Measurements from ENCODE around the gene WDR27.

WDR27 gene

GRCh38 chr6:169567819-169568218, 134.0 kb downstream of the WDR27 start:
- TF ChIP-seq CTCF (conservative IDR thresholded peaks at IDR 0.05; ENCODE audit: low read length), result no peak
- DNase-seq (ENCODE audit: low read depth), result no peak
- no peak overlapping the region for H3K4me3 ChIP-seq (ENCODE audit: low read length)

- no peak for DNase-seq (ENCODE audit: low read depth)
- no peak overlapping the region for H3K4me3 ChIP-seq (ENCODE audit: low read length)
- no peak for TF ChIP-seq CTCF (conservative IDR thresholded peaks at IDR 0.05; ENCODE audit: low read length)
Observed at GRCh38 chr6:169566961-169567750, 134.7 kb downstream of the WDR27 start.

- no peak overlapping the region for H3K4me3 ChIP-seq (ENCODE audit: low read length)
- no peak for TF ChIP-seq CTCF (conservative IDR thresholded peaks at IDR 0.05; ENCODE audit: low read length)
- DNase-seq (ENCODE audit: low read depth), result no peak
Observed at GRCh38 chr6:169566319-169566718, 135.5 kb downstream of the WDR27 start.

DNA sequence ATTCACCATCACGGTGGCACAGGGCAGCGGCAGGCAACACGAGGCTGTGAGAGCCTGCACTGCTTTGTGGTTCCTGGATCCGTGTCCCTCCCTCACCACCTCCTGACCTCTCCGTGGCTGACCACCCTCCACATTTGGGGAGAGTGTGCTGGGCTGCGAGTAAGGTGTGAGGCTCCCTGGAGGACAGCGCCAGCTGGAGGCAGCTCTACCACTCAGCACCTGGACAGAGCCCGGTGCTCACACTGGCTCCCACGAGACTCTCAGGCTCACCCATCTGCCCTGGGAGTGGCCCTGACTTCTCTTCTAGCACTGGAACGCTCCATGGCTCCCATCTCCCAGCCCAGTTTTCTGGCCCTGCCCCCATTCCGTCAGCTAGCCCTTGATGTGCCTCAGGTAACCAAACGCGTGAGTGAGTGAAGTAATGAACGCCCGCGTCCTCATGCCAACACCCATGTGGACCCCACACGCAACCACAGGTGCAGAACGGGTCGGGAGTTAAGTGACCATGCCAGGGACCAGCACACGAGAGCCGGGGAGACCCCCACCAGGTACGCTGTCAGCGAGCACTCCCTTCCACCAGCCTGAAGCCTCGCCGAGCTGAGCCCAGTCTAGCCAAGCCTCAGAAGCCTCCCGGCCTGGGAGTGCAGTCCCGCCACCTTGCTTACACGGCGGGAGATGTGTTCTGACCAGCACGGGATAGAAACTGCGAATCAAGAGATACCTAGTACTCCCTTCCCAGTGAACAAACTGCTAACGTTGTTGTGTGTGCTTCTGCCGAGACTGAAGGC, 137.2 kb downstream of the WDR27 start:
- no peak for TF ChIP-seq CTCF (conservative IDR thresholded peaks at IDR 0.05; ENCODE audit: low read length)
- no peak overlapping the region for H3K4me3 ChIP-seq (ENCODE audit: low read length)
- no peak for DNase-seq (ENCODE audit: low read depth)

- no peak for DNase-seq (ENCODE audit: low read depth)
- H3K4me3 ChIP-seq (ENCODE audit: low read length), result no peak overlapping the region
- TF ChIP-seq CTCF (conservative IDR thresholded peaks at IDR 0.05; ENCODE audit: low read length), result no peak
Observed at GRCh38 chr6:169561665-169562064, 140.2 kb downstream of the WDR27 start.

- TF ChIP-seq CTCF (conservative IDR thresholded peaks at IDR 0.05; ENCODE audit: low read length), result no peak
- DNase-seq (ENCODE audit: low read depth), result peak; percentile 9
- H3K4me3 ChIP-seq (ENCODE audit: low read length), result no peak overlapping the region
Observed at GRCh38 chr6:169559592-169559991, 142.2 kb downstream of the WDR27 start.

All from AG10803 (cell line).